IMR-90 (cell line): Measurements from ENCODE around the gene HYCC2. TPM values are rescaled to one million over a fixed set of nuclear protein-coding genes. Genes with fewer than 3 reads are reported as not detected.

ENCODE experiments used
- ATAC-seq: fragments of 200-7000 bp; cut with Tn5 transposase; 2 replicates; pipeline ENCODE4 v1.9.1; 2020; ENCODE audit warnings: low read depth, mild to moderate bottlenecking, moderate library complexity
- BruUV-seq: library from RNA; stranded (reverse); fragments of 400-500 nt; replicated peaks from 2 replicates; lab custom pipeline; 2021; lab: Mats Ljungman, UMichigan
- CTCF ChIA-PET: fragments of 300-600 bp; formaldehyde crosslinking; extraction: SDS; loops from one replicate; lab custom pipeline; 2021; ENCODE audit warnings: antibody characterized with exemption; lab: Yijun Ruan, JAX
- POLR2A ChIA-PET: fragments of 300-600 bp; sonication (Branson Sonifier 250); formaldehyde crosslinking; loops from one replicate; lab custom pipeline; 2022; ENCODE audit warnings: antibody characterized with exemption; ENCODE audit not compliant: unreplicated experiment; lab: Charles Lee
- DNase-seq: peaks from one replicate; pipeline ENCODE4 v3.0.0; 2013
- H2AFZ ChIP-seq: replicated peaks from 2 replicates; pipeline ENCODE3; 2013; ENCODE audit warnings: low read length, mild to moderate bottlenecking; ENCODE audit not compliant: poor library complexity
- H2AK5ac ChIP-seq: 2 replicates; pipeline ENCODE4 v1.6.1; 2013; ENCODE audit warnings: low read depth, low read length, inconsistent platforms
- H2AK9ac ChIP-seq: replicated peaks from 2 replicates; pipeline ENCODE3; 2013; ENCODE audit warnings: mild to moderate bottlenecking, low read depth, low read length, moderate library complexity; ENCODE audit not compliant: poor library complexity
- H2BK120ac ChIP-seq: 2 replicates; pipeline ENCODE4 v1.6.1; 2013; ENCODE audit warnings: low read depth, low read length, inconsistent platforms
- H2BK15ac ChIP-seq: 3 replicates; pipeline ENCODE4 v1.6.1; 2013; ENCODE audit warnings: low read depth, low read length, inconsistent platforms
- H2BK20ac ChIP-seq: 2 replicates; pipeline ENCODE4 v1.6.1; 2013; ENCODE audit warnings: low read depth, mild to moderate bottlenecking, inconsistent platforms, low read length, moderate library complexity
- H2BK5ac ChIP-seq: 2 replicates; pipeline ENCODE4 v1.6.1; 2013; ENCODE audit warnings: mild to moderate bottlenecking, low read depth, low read length, inconsistent platforms; ENCODE audit not compliant: poor library complexity, severe bottlenecking
- H3K14ac ChIP-seq: replicated peaks from 2 replicates; pipeline ENCODE4 v1.6.1; 2013; ENCODE audit warnings: low read depth, low read length, inconsistent platforms
- H3K18ac ChIP-seq: 2 replicates; pipeline ENCODE4 v1.6.1; 2013; ENCODE audit warnings: low read depth, low read length, control low read depth
- H3K23ac ChIP-seq: 2 replicates; pipeline ENCODE4 v1.6.1; 2013; ENCODE audit warnings: low read depth, low read length, inconsistent platforms
- H3K27ac ChIP-seq: 2 replicates; pipeline ENCODE4 v1.5.1; 2013; ENCODE audit warnings: mild to moderate bottlenecking, control low read depth, low read length; ENCODE audit not compliant: insufficient read depth
- H3K27me3 ChIP-seq: 2 replicates; pipeline ENCODE4 v1.6.1; 2013; ENCODE audit warnings: low read length; ENCODE audit not compliant: control insufficient read depth, insufficient read depth
- H3K36me3 ChIP-seq: 2 replicates; pipeline ENCODE4 v1.6.1; 2013; ENCODE audit warnings: low read length, mixed read lengths; ENCODE audit not compliant: control insufficient read depth, insufficient read depth
- H3K4ac ChIP-seq: 2 replicates; pipeline ENCODE4 v1.6.1; 2013; ENCODE audit warnings: low read depth, low read length, inconsistent platforms
- H3K4me1 ChIP-seq: 2 replicates; pipeline ENCODE4 v1.6.1; 2013; ENCODE audit warnings: low read length, mixed read lengths; ENCODE audit not compliant: control insufficient read depth, insufficient read depth
- H3K4me2 ChIP-seq: 2 replicates; pipeline ENCODE4 v1.6.1; 2013; ENCODE audit warnings: low read depth, mild to moderate bottlenecking, control low read depth, low read length, moderate library complexity
- H3K4me3 ChIP-seq: 2 replicates; pipeline ENCODE4 v1.5.1; 2013; ENCODE audit warnings: low read depth, mild to moderate bottlenecking, control low read depth, low read length, moderate library complexity; ENCODE audit not compliant: insufficient read depth
- H3K56ac ChIP-seq: 2 replicates; pipeline ENCODE4 v1.6.1; 2013; ENCODE audit warnings: low read length, inconsistent platforms; ENCODE audit not compliant: insufficient read depth; ENCODE audit errors: extremely low read depth
- H3K79me1 ChIP-seq, 2 experiments: 2 replicates each; pipeline ENCODE4 v1.6.1; 2013; ENCODE audit warnings: low read length in 2 of 2, inconsistent platforms in 1 of 2, low read depth in 1 of 2
- H3K9ac ChIP-seq: 2 replicates; pipeline ENCODE4 v1.6.1; 2013; ENCODE audit warnings: low read depth, low read length, control low read depth
- H3K9me1 ChIP-seq: 2 replicates; pipeline ENCODE4 v1.6.1; 2013; ENCODE audit warnings: low read length, inconsistent platforms; ENCODE audit not compliant: insufficient read depth
- H3K9me3 ChIP-seq: 2 replicates; pipeline ENCODE4 v1.6.1; 2013; ENCODE audit warnings: low read length; ENCODE audit not compliant: control insufficient read depth, insufficient read depth
- H4K20me1 ChIP-seq: 2 replicates; pipeline ENCODE4 v1.6.1; 2013; ENCODE audit warnings: low read length, inconsistent platforms; ENCODE audit not compliant: insufficient read depth
- H4K5ac ChIP-seq: 2 replicates; pipeline ENCODE4 v1.6.1; 2013; ENCODE audit warnings: mild to moderate bottlenecking, low read depth, low read length, control low read depth
- H4K8ac ChIP-seq, 2 experiments: 2 replicates each; pipeline ENCODE4 v1.6.1; 2013; ENCODE audit warnings: low read depth in 2 of 2, low read length in 2 of 2, control low read depth in 1 of 2, inconsistent platforms in 1 of 2
- H4K91ac ChIP-seq: 2 replicates; pipeline ENCODE4 v1.6.1; 2013; ENCODE audit warnings: low read depth, low read length, inconsistent platforms; ENCODE audit not compliant: insufficient read depth
- BHLHE40 ChIP-seq: fragments of 150-350 bp; IDR thresholded peaks from 2 replicates; pipeline ENCODE4 v1.6.1; 2016; ENCODE audit warnings: mild to moderate bottlenecking, low read depth, low read length
- CEBPB ChIP-seq: IDR thresholded peaks from 2 replicates; pipeline ENCODE4 v1.6.1; 2012; ENCODE audit warnings: low read depth, low read length, improper control_type of control experiment
- CHD1 ChIP-seq: IDR thresholded peaks from 2 replicates; pipeline ENCODE4 v1.6.1; 2012; ENCODE audit warnings: low read depth, low read length, improper control_type of control experiment
- CTCF ChIP-seq: conservative IDR thresholded peaks from 2 replicates; pipeline ENCODE4 v1.5.1; 2012; ENCODE audit warnings: mild to moderate bottlenecking, low read depth, low read length, improper control_type of control experiment
- ELK1 ChIP-seq: fragments of 150-350 bp; IDR thresholded peaks from 2 replicates; pipeline ENCODE4 v1.6.1; 2016; ENCODE audit warnings: low read depth, mild to moderate bottlenecking, low read length, moderate library complexity, borderline replicate concordance
- FOS ChIP-seq: fragments of 150-350 bp; IDR thresholded peaks from 2 replicates; pipeline ENCODE4 v1.6.1; 2016; ENCODE audit warnings: low read depth, low read length
- MAFK ChIP-seq: IDR thresholded peaks from 2 replicates; pipeline ENCODE4 v1.6.1; 2012; ENCODE audit warnings: low read depth, low read length, improper control_type of control experiment
- MAZ ChIP-seq: IDR thresholded peaks from 2 replicates; pipeline ENCODE4 v1.6.1; 2012; ENCODE audit warnings: low read depth, mild to moderate bottlenecking, low read length, improper control_type of control experiment, moderate library complexity, borderline replicate concordance
- MXI1 ChIP-seq: IDR thresholded peaks from 2 replicates; pipeline ENCODE4 v1.6.1; 2012; ENCODE audit warnings: low read depth, mild to moderate bottlenecking, low read length, moderate library complexity, borderline replicate concordance
- NFE2L2 ChIP-seq: fragments of 150-350 bp; IDR thresholded peaks from 2 replicates; pipeline ENCODE4 v1.6.1; 2016; ENCODE audit warnings: low read depth, mild to moderate bottlenecking, low read length
- POLR2A ChIP-seq: IDR thresholded peaks from 2 replicates; pipeline ENCODE4 v1.6.1; 2012; ENCODE audit warnings: mild to moderate bottlenecking, low read depth, low read length
- RAD21 ChIP-seq: IDR thresholded peaks from 2 replicates; pipeline ENCODE4 v1.6.1; 2012; ENCODE audit warnings: low read length, improper control_type of control experiment
- RCOR1 ChIP-seq: IDR thresholded peaks from 2 replicates; pipeline ENCODE4 v1.6.1; 2012; ENCODE audit warnings: mild to moderate bottlenecking, low read length, improper control_type of control experiment; ENCODE audit not compliant: insufficient replicate concordance
- RFX5 ChIP-seq: IDR thresholded peaks from 2 replicates; pipeline ENCODE4 v1.8.0; 2012; ENCODE audit warnings: low read depth, mild to moderate bottlenecking, low read length, moderate library complexity
- SMC3 ChIP-seq: fragments of 150-350 bp; IDR thresholded peaks from 2 replicates; pipeline ENCODE4 v1.6.1; 2016; ENCODE audit warnings: low read depth, mild to moderate bottlenecking, antibody characterized with exemption, low read length, moderate library complexity
- USF2 ChIP-seq: fragments of 150-350 bp; IDR thresholded peaks from 2 replicates; pipeline ENCODE4 v1.6.1; 2017; ENCODE audit warnings: mild to moderate bottlenecking, antibody characterized with exemption, low read length, low read depth
- WGBS, 2 experiments: methylation state at CpG; one replicate each; pipeline versions ENCODE4 v1.1.5 to v1.1.7; 2013; ENCODE audit warnings: missing lambda C conversion rate in 2 of 2; ENCODE audit not compliant: insufficient read length in 1 of 2; ENCODE audit errors: extremely low coverage in 2 of 2; 5-methylcytosine and 5-hydroxymethylcytosine counted together
- dilution Hi-C: fragments of 300-500 bp; cut with HindIII; formaldehyde crosslinking; loops from one replicate; pipeline ENCODE4 v1.14.3; 2018; ENCODE audit warnings: low sequenced_read_pairs; ENCODE audit not compliant: unreplicated experiment
- in situ Hi-C: fragments of 300-500 bp; cut with MboI; formaldehyde crosslinking; loops from 3 replicates; pipeline ENCODE4 v1.14.3; 2019; ENCODE audit warnings: low sequenced_read_pairs, inconsistent platforms, mixed read lengths
- intact Hi-C: fragments of 100-400 bp; cut with micrococcal nuclease; formaldehyde crosslinking; loops from 2 replicates; pipeline ENCODE4 v1.10.0; 2022
- polyA plus RNA-seq, 3 experiments: library from polyadenylated mRNA; depleted of rRNA; stranded (reverse); fragments of >200 nt; gene quantifications; 2 replicates each; pipeline ENCODE4 v1.2.3, GENCODE V29; 2012; ENCODE audit warnings: low replicate concordance in 1 of 3
- total RNA-seq: library from RNA; depleted of rRNA; stranded (reverse); fragments of >200 nt; gene quantifications from 2 replicates; pipeline ENCODE4 v1.2.3, GENCODE V29; 2012

Gene HYCC2
- total and polyA plus RNA-seq, 2 of the 4 experiments (the other 2 are of a cell fraction), result 2.2 to 9.1 TPM

GRCh38 chr2:201072201-201072530 lies 695 bp upstream of the HYCC2 start:
- ATAC-seq (no peak), DNase-seq (no peak)
- Histone ChIP-seq H3K9me1 (no peaks in the 10 kb centered on the region), H3K18ac (no peak overlapping the region), H2AK5ac (no peak overlapping the region), H3K23ac (no peak overlapping the region), H3K4ac (peak overlapping the region; percentile 76), H2AFZ (peak overlapping the region; percentile 96), H4K5ac (peak overlapping the region; percentile 60), H2BK15ac (no peak overlapping the region), H3K4me1 (no peaks in the 10 kb centered on the region), H2BK120ac (no peak overlapping the region), H3K4me2 (peak overlapping the region; percentile 88), H3K9me3 (no peaks in the 10 kb centered on the region), H4K91ac (0 out of 2 replicates have a peak overlapping the region, but pooled peaks have one; percentile 7), H2AK9ac (no peak overlapping the region), H4K20me1 (0 out of 2 replicates have a peak, but pooled peaks cover 5% of the 10 kb centered on the region), H4K8ac (peak overlapping the region; percentile 62 to 99), H3K9ac (peak overlapping the region; percentile 89), H2BK5ac (peak overlapping the region; percentile 94), H3K27me3 (no peaks in the 10 kb centered on the region), H3K79me1 (peaks cover 3 to 45% of the 10 kb centered on the region in 2 experiments), H3K56ac (peak overlapping the region; percentile 40), H2BK20ac (no peak overlapping the region), H3K27ac (peak overlapping the region; percentile 68), H3K4me3 (peak overlapping the region; percentile 94), H3K36me3 (no peaks in the 10 kb centered on the region), H3K14ac (peak overlapping the region; percentile 39)
- ChIA-PET CTCF (no interaction called here), POLR2A (no interaction called here)
- intact Hi-C loops (loop anchor here (5.0 kb wide), 2 partner anchors 45 to 105 kb away; partner anchors contain the start of gene CFLAR), dilution Hi-C loops (no loop called here), in situ Hi-C loops (no loop called here)
- no peak for TF ChIP-seq BHLHE40
- TF ChIP-seq USF2, result no peak
- no peak for TF ChIP-seq MAZ
- no peak for TF ChIP-seq MXI1
- TF ChIP-seq CTCF, result no peak
- TF ChIP-seq POLR2A, result no peak
- no peak for TF ChIP-seq SMC3
- no peak for TF ChIP-seq FOS
- no peak for TF ChIP-seq MAFK
- no peak for TF ChIP-seq ELK1
- no peak for TF ChIP-seq RAD21
- TF ChIP-seq RFX5, result no peak
- no peak for TF ChIP-seq CEBPB
- no peak for TF ChIP-seq CHD1
- TF ChIP-seq NFE2L2, result no peak
- TF ChIP-seq RCOR1, result no peak
- BruUV-seq, result TSS peak; percentile 77
- WGBS, 2 experiments, result no CpG with 5 or more reads among the region's 5 CpGs
